ENCODE results near the gene SMS.

- TF ChIP-seq CTCF (IDR thresholded peaks at IDR 0.05), result no peak
- no peak for TF ChIP-seq ZFX (IDR thresholded peaks at IDR 0.05; ENCODE audit: borderline replicate concordance)
These were observed 603 bp upstream of the SMS start for GRCh38 chrX:21939906-21940305.
